HG02973 (cell line): ENCODE measurements around the gene IFIT2.
"Not testable (repeated sequence)": the region's sequence is repeated elsewhere in the genome, so short reads cannot be mapped to it uniquely, and the experiment has no call there.

Experiments
- ATAC-seq: cut with Tn5 transposase; IDR thresholded peaks from one replicate; pipeline ENCODE4 v1.9.1; 2021; ENCODE audit warnings: moderate library complexity; ENCODE audit not compliant: unreplicated experiment

IFIT2 gene

GRCh38 chr10:89301721-89302445, at the start of gene IFIT2:
TSS of gene IFIT2 (plus strand) at chr10:89302046. CDS start at chr10:89302124, 78 bp downstream.
- ATAC-seq = peak; percentile 68

DNA sequence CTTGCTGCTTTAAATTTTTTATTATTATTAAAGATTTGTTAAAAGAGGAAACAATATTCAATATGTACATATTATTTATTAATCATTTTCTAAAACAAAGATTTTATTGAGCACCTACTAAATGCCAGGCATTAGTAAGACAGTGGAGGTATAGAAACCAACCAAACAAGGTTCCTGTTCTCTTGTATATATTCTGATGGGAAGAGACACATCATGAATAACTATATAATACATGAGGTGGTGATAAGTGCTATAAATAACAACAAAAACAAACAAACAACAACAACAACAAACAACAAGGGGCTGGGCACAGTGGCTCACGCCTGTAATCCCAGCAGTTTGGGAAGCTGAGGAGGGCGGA, 49.6 kb upstream of the IFIT2 start:
- no peak for ATAC-seq

- not testable (repeated sequence) for ATAC-seq
These were observed 46.7 kb upstream of the IFIT2 start for GRCh38 chr10:89255091-89255579.

DNA sequence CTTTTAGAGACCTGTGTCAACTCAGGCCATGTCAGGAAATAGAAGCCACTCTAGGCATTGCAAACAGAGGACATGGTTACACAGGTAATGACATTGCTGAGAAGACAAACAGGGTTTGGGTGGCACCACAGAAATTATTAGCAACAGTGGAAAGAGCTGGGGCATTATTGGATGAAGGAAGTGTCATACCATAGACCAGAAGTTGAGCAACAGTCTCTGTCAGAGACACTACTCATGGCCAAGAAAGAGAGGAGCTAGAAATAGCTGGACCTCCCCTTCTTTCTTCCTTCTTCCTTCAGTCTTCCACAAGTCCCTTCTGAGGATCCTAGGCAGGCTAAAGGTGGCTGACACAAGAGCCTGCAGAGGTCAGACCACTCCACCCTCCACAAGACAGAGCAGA, 46.1 kb upstream of the IFIT2 start:
- ATAC-seq = no peak

DNA sequence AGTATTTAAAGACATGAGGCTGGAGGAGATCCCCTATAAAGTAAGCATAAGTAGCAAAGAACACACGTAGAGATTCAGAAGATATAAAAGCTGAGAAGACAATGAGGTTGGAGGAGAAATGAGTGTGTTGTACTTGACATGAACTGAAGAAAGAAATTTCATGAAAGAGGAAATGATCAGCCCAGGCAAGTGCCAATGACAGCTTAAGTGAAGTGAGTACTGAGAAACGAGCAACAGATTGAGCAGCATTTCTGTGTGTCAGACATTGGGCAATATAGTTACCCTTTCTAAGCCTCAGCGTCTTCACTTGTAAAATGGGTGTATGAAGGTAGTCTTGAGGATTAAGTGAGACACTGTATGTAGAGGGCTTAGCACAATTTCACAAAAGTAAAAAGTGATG, 45.5 kb upstream of the IFIT2 start:
- no peak for ATAC-seq

DNA sequence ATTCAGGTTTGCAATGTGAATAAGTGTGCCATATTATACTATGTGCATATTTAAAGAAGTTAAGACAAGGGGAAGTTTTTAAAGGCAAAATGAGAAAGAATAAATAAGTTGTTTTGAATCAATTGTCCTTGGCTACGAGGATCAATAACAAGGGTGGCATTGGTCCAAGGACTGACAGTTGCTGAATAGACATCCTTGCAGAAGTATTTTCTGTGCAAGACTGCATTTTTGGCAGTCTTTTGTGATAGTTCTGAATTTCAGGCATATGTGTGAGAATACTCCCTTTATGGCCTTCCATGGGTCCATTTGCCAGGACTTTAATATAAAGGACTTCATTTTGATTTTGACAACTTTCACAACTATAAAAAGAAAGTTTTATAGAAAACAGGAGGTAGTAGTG, 44.9 kb upstream of the IFIT2 start:
- no peak for ATAC-seq

GRCh38 chr10:89257581-89257980, 44.3 kb upstream of the IFIT2 start:
- no peak for ATAC-seq

- ATAC-seq = no peak
These were observed 43.0 kb upstream of the IFIT2 start for GRCh38 chr10:89258881-89259280.

DNA sequence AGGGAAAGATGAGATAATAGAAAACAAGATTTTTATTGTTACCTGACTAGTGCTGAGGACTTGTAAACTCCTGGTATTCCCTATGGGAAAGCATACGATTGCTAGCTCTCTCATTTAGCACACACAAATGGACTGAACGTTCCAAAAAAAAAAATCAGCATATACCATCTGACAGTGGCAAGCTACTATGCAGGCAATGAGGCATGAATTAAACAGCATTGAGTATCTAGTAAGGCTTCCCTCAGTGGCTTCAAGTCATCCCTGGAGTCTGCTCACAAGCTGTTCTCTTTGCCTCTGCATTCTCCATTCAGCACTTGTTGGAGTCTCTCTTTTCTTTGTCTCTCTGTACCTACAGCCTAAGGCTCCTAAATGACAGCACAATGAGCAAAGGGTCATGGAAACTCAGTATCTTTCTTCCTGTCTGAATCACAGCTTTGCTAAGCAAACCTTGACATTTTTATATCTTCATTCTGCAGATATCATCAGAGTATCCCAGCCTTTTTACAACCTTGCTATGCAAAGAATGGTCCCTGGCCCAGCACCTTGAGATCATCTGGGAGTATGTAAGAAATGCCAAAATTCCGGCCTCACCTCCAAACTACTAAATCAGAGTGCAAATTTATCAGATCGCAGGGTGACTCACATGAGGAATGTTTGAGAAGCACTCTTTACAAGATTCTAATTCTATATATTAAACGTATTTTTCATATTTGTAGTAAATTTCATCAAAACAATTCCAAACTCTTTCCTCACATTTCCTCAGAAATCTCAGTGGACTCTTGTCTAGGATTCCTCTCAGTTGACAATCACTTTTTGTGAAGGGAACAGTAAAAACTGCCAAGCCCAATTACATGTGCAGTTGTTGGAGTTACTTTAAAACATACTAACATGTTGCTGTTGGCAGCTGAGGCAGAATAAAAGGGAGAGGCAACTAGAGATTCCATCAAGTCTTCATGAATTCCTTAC, 39.5 kb upstream of the IFIT2 start:
- no peak for ATAC-seq

DNA sequence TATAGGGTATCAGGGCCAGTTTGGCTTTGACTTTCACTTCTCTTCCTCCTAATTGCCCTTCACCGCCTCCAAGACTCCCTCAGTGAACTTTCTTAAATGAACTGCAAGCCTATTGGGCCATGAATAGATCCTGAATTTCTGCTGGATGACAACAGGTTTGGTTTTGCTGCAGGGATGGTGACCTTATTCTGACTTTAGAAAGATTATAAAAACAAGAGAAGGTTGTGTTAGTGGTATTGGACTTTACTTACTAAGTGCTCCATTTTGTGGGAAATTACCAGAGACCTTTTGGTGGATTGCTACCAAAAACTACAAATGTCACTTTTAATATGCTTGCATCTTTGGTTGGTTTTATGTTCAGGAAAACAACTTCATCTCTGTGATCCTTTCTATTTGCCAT, 38.8 kb upstream of the IFIT2 start:
- ATAC-seq = no peak

GRCh38 chr10:89263531-89263930, 38.3 kb upstream of the IFIT2 start:
- no peak for ATAC-seq

DNA sequence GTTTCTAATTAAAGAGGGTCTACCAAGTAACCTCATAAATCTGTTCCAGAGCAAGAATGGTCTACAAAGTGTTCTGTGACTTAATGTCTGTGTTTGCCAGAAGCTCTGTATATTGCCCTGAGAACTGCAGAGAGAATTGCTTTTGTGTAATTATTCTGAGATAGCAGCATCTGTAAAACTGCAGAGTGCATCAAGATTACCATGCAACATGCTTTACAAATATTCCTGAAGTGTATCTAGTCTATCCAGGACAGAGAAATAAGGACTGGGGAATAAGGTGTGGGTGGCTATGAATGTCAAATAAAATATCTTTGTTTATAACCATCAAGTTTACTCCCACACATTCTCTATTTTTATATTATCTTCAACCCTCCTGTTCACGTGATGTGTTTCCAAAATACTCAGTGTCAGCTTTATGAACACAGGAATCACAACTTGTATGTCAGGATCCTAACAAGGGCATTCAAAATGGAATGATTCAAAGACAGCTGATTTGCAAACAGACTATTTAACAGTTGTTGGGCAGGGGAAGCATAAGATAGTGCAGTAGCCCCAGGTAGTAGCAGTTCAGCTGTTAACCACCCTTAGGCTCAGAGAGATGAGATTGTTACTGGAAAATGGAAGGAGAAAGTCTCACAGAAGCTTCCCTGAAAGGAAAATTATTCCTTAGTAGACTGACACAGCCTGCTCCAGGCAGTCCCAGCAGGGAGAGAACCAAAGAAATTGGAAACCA, 35.0 kb upstream of the IFIT2 start:
- no peak for ATAC-seq

DNA sequence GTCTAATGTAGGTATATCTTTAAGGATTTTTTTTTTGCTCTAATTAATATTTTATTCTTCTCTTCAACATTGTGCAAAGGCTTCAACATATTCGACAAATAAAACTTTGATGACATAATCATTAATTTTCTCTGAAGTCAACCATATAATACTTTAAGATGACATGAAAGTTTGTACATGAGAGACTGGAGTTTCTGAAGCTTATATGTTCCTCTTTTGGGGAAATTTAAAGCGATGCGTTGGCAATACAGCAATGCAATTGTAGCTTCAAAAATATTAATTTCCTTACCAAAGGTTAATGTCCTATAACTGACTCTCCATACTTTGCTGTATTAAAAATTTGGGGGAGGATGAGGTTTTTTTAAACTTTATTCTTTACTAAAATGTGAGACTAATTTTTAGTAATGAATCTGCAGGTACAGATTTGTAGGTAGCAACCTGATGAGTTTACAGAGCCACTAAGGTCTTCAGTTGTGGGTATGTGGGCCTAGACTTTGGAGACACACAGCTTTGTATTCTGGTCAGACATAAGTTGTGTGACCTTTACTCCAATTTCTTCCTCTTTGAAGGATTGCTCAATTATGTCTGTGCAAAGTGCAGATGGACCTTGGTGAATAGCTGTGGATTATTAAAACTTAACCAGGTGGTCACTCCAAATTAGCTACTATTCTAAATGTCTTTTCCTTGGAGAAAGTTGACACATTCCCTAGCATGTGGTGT, 32.3 kb upstream of the IFIT2 start:
- ATAC-seq = no peak

DNA sequence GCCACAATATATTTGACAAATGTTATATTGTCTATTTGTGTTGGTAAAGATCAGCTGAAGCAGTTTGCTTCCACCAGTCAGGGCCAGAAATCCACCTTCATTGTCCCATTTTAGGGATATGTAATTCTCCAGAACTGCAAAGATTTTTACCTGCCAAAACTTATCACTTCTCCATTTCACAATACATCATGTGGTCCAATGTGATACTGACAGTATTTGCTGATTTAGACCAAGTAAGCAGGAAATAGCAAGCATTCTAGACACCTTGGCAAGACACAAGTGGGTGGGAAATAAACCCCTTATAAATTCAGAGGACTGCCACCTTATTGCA, 31.7 kb upstream of the IFIT2 start:
- ATAC-seq = no peak

DNA sequence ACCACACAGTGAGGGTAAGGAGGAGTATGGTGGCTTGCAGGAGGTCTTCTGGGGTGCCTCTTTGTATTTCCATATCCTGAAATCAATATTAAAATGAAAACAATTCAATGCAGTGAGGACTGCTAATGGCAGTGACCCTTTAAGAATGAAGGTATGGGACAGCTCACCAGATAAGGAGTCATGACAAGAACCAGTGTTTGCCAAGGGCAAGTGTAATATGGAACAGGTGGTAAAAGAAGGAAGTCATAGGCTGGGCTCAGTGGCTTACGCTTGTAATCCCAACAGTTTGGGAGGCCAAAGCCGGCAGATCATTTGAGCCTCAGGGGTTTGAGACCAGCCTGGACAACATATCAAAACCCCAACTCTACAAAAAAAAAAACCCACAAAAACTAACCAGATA, 30.3 kb upstream of the IFIT2 start:
- no peak for ATAC-seq

DNA sequence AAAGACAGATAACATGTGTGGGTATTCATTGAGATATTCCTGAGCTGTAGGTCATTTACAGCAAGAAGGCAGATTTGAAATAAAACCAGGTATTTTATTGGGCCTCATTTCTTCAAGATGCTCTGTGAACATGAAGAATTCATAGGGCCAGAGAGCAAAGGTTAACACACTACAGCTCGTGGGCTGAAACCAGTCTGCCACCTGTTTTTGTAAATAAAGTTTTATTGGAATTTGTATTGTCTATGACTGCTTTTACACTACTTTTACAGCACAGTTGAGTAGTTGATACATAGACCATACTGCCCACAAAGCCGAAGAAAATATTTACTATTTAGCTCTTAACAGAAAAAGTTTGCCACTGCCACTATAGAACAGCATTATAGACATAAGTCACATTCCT, 28.2 kb upstream of the IFIT2 start:
- ATAC-seq = no peak

- no peak for ATAC-seq
These were observed 26.9 kb upstream of the IFIT2 start for GRCh38 chr10:89274928-89275327.

GRCh38 chr10:89275383-89275782, 26.5 kb upstream of the IFIT2 start:
- no peak for ATAC-seq

DNA sequence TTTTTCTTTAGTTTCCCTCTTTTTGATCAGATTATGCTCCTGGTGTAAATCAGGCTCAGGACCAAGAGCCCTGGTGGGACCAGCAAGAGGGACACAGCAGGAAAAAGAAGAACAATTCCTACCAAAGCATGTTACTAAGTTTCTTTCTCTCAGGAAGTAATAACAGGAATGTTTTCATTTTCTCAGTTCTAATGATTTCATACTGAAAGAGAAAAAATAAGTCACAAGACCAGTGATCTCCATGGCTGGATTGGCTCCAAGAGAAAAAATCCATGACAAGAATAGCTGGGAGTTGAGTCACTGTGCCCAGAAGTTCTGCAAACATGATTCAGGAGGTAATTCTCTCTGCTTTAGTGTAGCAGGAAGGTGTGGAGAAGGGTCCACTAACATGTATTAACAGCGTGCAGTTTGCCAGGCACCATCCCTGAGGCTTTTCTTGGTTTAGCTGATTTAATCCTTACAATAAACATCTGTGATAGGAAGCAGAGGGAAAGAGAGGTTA, 23.8 kb upstream of the IFIT2 start:
- no peak for ATAC-seq

DNA sequence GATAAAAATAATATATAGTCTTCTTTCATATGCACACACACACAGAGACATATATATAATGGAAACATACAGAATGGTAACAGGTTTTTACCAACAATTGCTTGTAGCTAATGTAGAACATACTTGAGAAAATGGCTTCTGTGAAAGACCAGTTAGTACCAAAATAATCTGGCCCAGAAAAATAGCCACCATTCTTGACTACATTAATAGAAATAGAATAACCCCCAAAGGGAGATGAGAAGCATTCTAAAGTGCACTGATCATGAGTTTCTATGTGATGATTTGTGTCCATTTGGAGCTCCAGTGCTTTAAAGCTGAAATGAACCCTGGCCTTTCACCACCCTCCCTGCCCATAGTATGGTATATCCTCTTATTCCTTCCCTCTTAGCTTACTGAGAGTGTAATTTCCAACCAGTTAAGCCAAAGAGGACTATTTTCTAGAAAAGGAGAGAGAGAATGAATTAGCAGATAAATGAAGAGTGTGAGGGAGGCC, 22.9 kb upstream of the IFIT2 start:
- no peak for ATAC-seq
